ENCODE data around the gene HHIPL1. TPM values are rescaled to one million over a fixed set of nuclear protein-coding genes. Genes with fewer than 3 reads are reported as not detected.

The HHIPL1 gene
- total RNA-seq, 2 experiments from 2014 or later: 0.29 to 0.38 TPM

- intact Hi-C loops (cut with micrococcal nuclease): no loop called here
- DNase-seq: peak; percentile 30
- H3K36me3 Mint-ChIP-seq: no peaks in the 10 kb centered on the region
- H3K9me3 Mint-ChIP-seq: no peaks in the 10 kb centered on the region
- H3K27me3 Mint-ChIP-seq: peaks cover 13% of the 10 kb centered on the region
- ChIA-PET POLR2A (no interaction called here), CTCF (no interaction called here)
- no peak overlapping the region for H3K27ac Mint-ChIP-seq
- no peaks in the 10 kb centered on the region for H3K4me1 Mint-ChIP-seq (ENCODE audit: low read depth)
- no peak overlapping the region for H3K4me3 Mint-ChIP-seq
Measured at GRCh38 chr14:99612071-99612737, 32.7 kb upstream of the HHIPL1 start.

- Mint-ChIP-seq H3K9me3 (no peaks in the 10 kb centered on the region), H3K27me3 (peaks cover 13% of the 10 kb centered on the region), H3K4me1 (ENCODE audit: low read depth) (no peaks in the 10 kb centered on the region), H3K36me3 (no peaks in the 10 kb centered on the region), H3K27ac (no peak overlapping the region), H3K4me3 (no peak overlapping the region)
- CTCF ChIA-PET: interaction anchor here (0.7 kb wide), 1 partner anchor 70 kb away, joined by 3 read pairs; no protein-coding TSS in a partner anchor
- intact Hi-C loops (cut with micrococcal nuclease): no loop called here
- POLR2A ChIA-PET: no interaction called here
- DNase-seq: no peak
Measured at GRCh38 chr14:99612738-99613330, 32.1 kb upstream of the HHIPL1 start.

GRCh38 chr14:99615497-99616157 lies 29.3 kb upstream of the HHIPL1 start:
- ChIA-PET CTCF (interaction anchor here (1.0 to 1.9 kb wide), 2 partner anchors 10 to 331 kb away, joined by 3 to 5 read pairs; no protein-coding TSS in a partner anchor), POLR2A (no interaction called here)
- H3K27me3 Mint-ChIP-seq: peaks cover 20% of the 10 kb centered on the region
- peaks cover 4% of the 10 kb centered on the region for H3K4me1 Mint-ChIP-seq (ENCODE audit: low read depth)
- no peak for DNase-seq
- H3K27ac Mint-ChIP-seq: no peak overlapping the region
- no peaks in the 10 kb centered on the region for H3K9me3 Mint-ChIP-seq
- no peaks in the 10 kb centered on the region for H3K36me3 Mint-ChIP-seq
- intact Hi-C loops (cut with micrococcal nuclease): no loop called here
- no peak overlapping the region for H3K4me3 Mint-ChIP-seq

GRCh38 chr14:99616832-99617800 lies 27.8 kb upstream of the HHIPL1 start:
- Mint-ChIP-seq H3K27ac (no peak overlapping the region), H3K4me3 (no peak overlapping the region), H3K36me3 (no peaks in the 10 kb centered on the region), H3K27me3 (peaks cover 24% of the 10 kb centered on the region), H3K4me1 (ENCODE audit: low read depth) (peaks cover 4% of the 10 kb centered on the region), H3K9me3 (no peaks in the 10 kb centered on the region)
- POLR2A ChIA-PET: no interaction called here
- intact Hi-C loops (cut with micrococcal nuclease): no loop called here
- CTCF ChIA-PET: interaction anchor here (1.0 to 1.9 kb wide), 2 partner anchors 11 to 12 kb away, joined by 4 to 5 read pairs; partner anchors contain the start of gene CCDC85C
- no peak for DNase-seq

GRCh38 chr14:99619835-99620834 lies 24.8 kb upstream of the HHIPL1 start:
- intact Hi-C loops (cut with micrococcal nuclease): no loop called here
- H3K4me3 Mint-ChIP-seq: no peak overlapping the region
- no peaks in the 10 kb centered on the region for H3K36me3 Mint-ChIP-seq
- H3K9me3 Mint-ChIP-seq: no peaks in the 10 kb centered on the region
- ChIA-PET POLR2A (no interaction called here), CTCF (interaction anchor here (1.6 kb wide), 1 partner anchor 8 kb away, joined by 9 read pairs; no protein-coding TSS in a partner anchor)
- peaks cover 33% of the 10 kb centered on the region for H3K27me3 Mint-ChIP-seq
- no peak overlapping the region for H3K27ac Mint-ChIP-seq
- peaks cover 4% of the 10 kb centered on the region for H3K4me1 Mint-ChIP-seq (ENCODE audit: low read depth)
- DNase-seq: peak; percentile 48

GRCh38 chr14:99621948-99622347 lies 23.0 kb upstream of the HHIPL1 start:
- DNase-seq: no peak
- peaks cover 29% of the 10 kb centered on the region for H3K27me3 Mint-ChIP-seq
- ChIA-PET CTCF (no interaction called here), POLR2A (no interaction called here)
- no peaks in the 10 kb centered on the region for H3K9me3 Mint-ChIP-seq
- no peaks in the 10 kb centered on the region for H3K36me3 Mint-ChIP-seq
- intact Hi-C loops (cut with micrococcal nuclease): no loop called here
- H3K4me3 Mint-ChIP-seq: no peak overlapping the region
- H3K4me1 Mint-ChIP-seq (ENCODE audit: low read depth): peaks cover 4% of the 10 kb centered on the region
- H3K27ac Mint-ChIP-seq: no peak overlapping the region

- H3K36me3 Mint-ChIP-seq: no peaks in the 10 kb centered on the region
- H3K27me3 Mint-ChIP-seq: peaks cover 25% of the 10 kb centered on the region
- DNase-seq: no peak
- no peak overlapping the region for H3K27ac Mint-ChIP-seq
- no peak overlapping the region for H3K4me3 Mint-ChIP-seq
- intact Hi-C loops (cut with micrococcal nuclease): no loop called here
- peaks cover 8% of the 10 kb centered on the region for H3K4me1 Mint-ChIP-seq (ENCODE audit: low read depth)
- H3K9me3 Mint-ChIP-seq: no peaks in the 10 kb centered on the region
- ChIA-PET POLR2A (no interaction called here), CTCF (no interaction called here)
Measured at GRCh38 chr14:99624024-99624423, 20.9 kb upstream of the HHIPL1 start.

- H3K4me3 Mint-ChIP-seq: no peak overlapping the region
- intact Hi-C loops (cut with micrococcal nuclease): no loop called here
- peaks cover 6% of the 10 kb centered on the region for H3K4me1 Mint-ChIP-seq (ENCODE audit: low read depth)
- no peak overlapping the region for H3K27ac Mint-ChIP-seq
- ChIA-PET POLR2A (no interaction called here), CTCF (no interaction called here)
- H3K36me3 Mint-ChIP-seq: no peaks in the 10 kb centered on the region
- no peak for DNase-seq
- H3K27me3 Mint-ChIP-seq: peaks cover 21% of the 10 kb centered on the region
- H3K9me3 Mint-ChIP-seq: no peaks in the 10 kb centered on the region
Measured at GRCh38 chr14:99624971-99625370, 20.0 kb upstream of the HHIPL1 start.

GRCh38 chr14:99625476-99625875 lies 19.5 kb upstream of the HHIPL1 start:
- POLR2A ChIA-PET: no interaction called here

GRCh38 chr14:99626041-99626648 lies 18.8 kb upstream of the HHIPL1 start:
- Mint-ChIP-seq H3K27ac (no peak overlapping the region), H3K36me3 (no peaks in the 10 kb centered on the region), H3K4me3 (no peak overlapping the region), H3K27me3 (peaks cover 20% of the 10 kb centered on the region), H3K9me3 (no peaks in the 10 kb centered on the region), H3K4me1 (ENCODE audit: low read depth) (peaks cover 5% of the 10 kb centered on the region)
- ChIA-PET CTCF (interaction anchor here (1.3 kb wide), 2 partner anchors 30 to 101 kb away, joined by 3 to 5 read pairs; no protein-coding TSS in a partner anchor), POLR2A (no interaction called here)
- intact Hi-C loops (cut with micrococcal nuclease): no loop called here
- no peak for DNase-seq

More at GRCh38 chr14:99625476-99625875, 19.5 kb upstream of the HHIPL1 start:
- Mint-ChIP-seq H3K27ac (no peak overlapping the region), H3K27me3 (peaks cover 20% of the 10 kb centered on the region), H3K36me3 (no peaks in the 10 kb centered on the region), H3K9me3 (no peaks in the 10 kb centered on the region), H3K4me3 (no peak overlapping the region), H3K4me1 (ENCODE audit: low read depth) (peaks cover 5% of the 10 kb centered on the region)
- CTCF ChIA-PET: no interaction called here
- intact Hi-C loops (cut with micrococcal nuclease): no loop called here
- DNase-seq: no peak

- Mint-ChIP-seq H3K9me3 (no peaks in the 10 kb centered on the region), H3K27ac (no peak overlapping the region), H3K36me3 (no peaks in the 10 kb centered on the region), H3K27me3 (peaks cover 17% of the 10 kb centered on the region), H3K4me3 (no peak overlapping the region), H3K4me1 (ENCODE audit: low read depth) (peaks cover 5% of the 10 kb centered on the region)
- CTCF ChIA-PET: interaction anchor here (1.3 kb wide), 2 partner anchors 29 to 102 kb away, joined by 3 to 5 read pairs; no protein-coding TSS in a partner anchor
- intact Hi-C loops (cut with micrococcal nuclease): no loop called here
- DNase-seq: no peak
- POLR2A ChIA-PET: no interaction called here
Measured at GRCh38 chr14:99627100-99627499, 17.8 kb upstream of the HHIPL1 start.
